Rectal smooth muscle tissue (tissue), 1 donor: ENCODE results near the gene TCOF1.

ENCODE experiments used
- H3K27ac ChIP-seq: one replicate; pipeline ENCODE4 v1.7.0; 2013; ENCODE audit warnings: low read depth, low read length, inconsistent platforms
- H3K27me3 ChIP-seq: one replicate; pipeline ENCODE4 v1.7.0; 2013; ENCODE audit warnings: low read length; ENCODE audit not compliant: control insufficient read depth, insufficient read depth
- H3K36me3 ChIP-seq: one replicate; pipeline ENCODE4 v1.7.0; 2013; ENCODE audit warnings: low read length; ENCODE audit not compliant: control insufficient read depth, insufficient read depth
- H3K4me1 ChIP-seq: one replicate; pipeline ENCODE4 v1.7.0; 2013; ENCODE audit warnings: low read length; ENCODE audit not compliant: control insufficient read depth, insufficient read depth
- H3K4me3 ChIP-seq: one replicate; pipeline ENCODE4 v1.7.0; 2013; ENCODE audit warnings: low read length
- H3K9ac ChIP-seq: one replicate; pipeline ENCODE4 v1.7.0; 2013; ENCODE audit warnings: low read length

Gene TCOF1

GRCh38 chr5:150317048-150318003 is 40.2 kb upstream of the TCOF1 start:
- Histone ChIP-seq H3K36me3 (no peaks in the 10 kb centered on the region), H3K27me3 (no peaks in the 10 kb centered on the region), H3K9ac (no peak overlapping the region), H3K27ac (no peak overlapping the region), H3K4me1 (peaks cover 3% of the 10 kb centered on the region), H3K4me3 (no peak overlapping the region)

- Histone ChIP-seq H3K9ac (no peak overlapping the region), H3K4me1 (peaks cover 3% of the 10 kb centered on the region), H3K4me3 (no peak overlapping the region), H3K27me3 (no peaks in the 10 kb centered on the region), H3K27ac (no peak overlapping the region), H3K36me3 (no peaks in the 10 kb centered on the region)
These were observed 38.6 kb upstream of the TCOF1 start for GRCh38 chr5:150318613-150319483.

GRCh38 chr5:150319484-150319790 is 38.1 kb upstream of the TCOF1 start:
- Histone ChIP-seq H3K27me3 (no peaks in the 10 kb centered on the region), H3K4me1 (peaks cover 3% of the 10 kb centered on the region), H3K36me3 (no peaks in the 10 kb centered on the region), H3K4me3 (no peak overlapping the region), H3K9ac (no peak overlapping the region), H3K27ac (no peak overlapping the region)

GRCh38 chr5:150320044-150320613 is 37.4 kb upstream of the TCOF1 start:
- Histone ChIP-seq H3K27ac (peak overlapping the region; percentile 2), H3K27me3 (no peaks in the 10 kb centered on the region), H3K9ac (no peak overlapping the region), H3K36me3 (no peaks in the 10 kb centered on the region), H3K4me1 (peaks cover 3% of the 10 kb centered on the region), H3K4me3 (no peak overlapping the region)

- Histone ChIP-seq H3K4me1 (peaks cover 3% of the 10 kb centered on the region), H3K27me3 (peaks cover 3% of the 10 kb centered on the region), H3K27ac (no peak overlapping the region), H3K4me3 (no peak overlapping the region), H3K36me3 (no peaks in the 10 kb centered on the region), H3K9ac (no peak overlapping the region)
These were observed 36.3 kb upstream of the TCOF1 start for GRCh38 chr5:150321211-150321610.

- H3K4me1 ChIP-seq: peaks cover 3% of the 10 kb centered on the region
- peaks cover 3% of the 10 kb centered on the region for H3K27me3 ChIP-seq
- no peak overlapping the region for H3K27ac ChIP-seq
- H3K4me3 ChIP-seq: no peak overlapping the region
- no peaks in the 10 kb centered on the region for H3K36me3 ChIP-seq
- no peak overlapping the region for H3K9ac ChIP-seq
These were observed 35.7 kb upstream of the TCOF1 start for GRCh38 chr5:150321784-150322183.

GRCh38 chr5:150322202-150322601 is 35.3 kb upstream of the TCOF1 start:
- H3K4me3 ChIP-seq: no peak overlapping the region
- H3K4me1 ChIP-seq: peaks cover 3% of the 10 kb centered on the region
- H3K9ac ChIP-seq: no peak overlapping the region
- H3K27me3 ChIP-seq: peaks cover 3% of the 10 kb centered on the region
- H3K27ac ChIP-seq: no peak overlapping the region
- no peaks in the 10 kb centered on the region for H3K36me3 ChIP-seq

GRCh38 chr5:150323092-150323491 is 34.4 kb upstream of the TCOF1 start:
- no peak overlapping the region for H3K4me3 ChIP-seq
- H3K27ac ChIP-seq: no peak overlapping the region
- no peaks in the 10 kb centered on the region for H3K36me3 ChIP-seq
- no peak overlapping the region for H3K9ac ChIP-seq
- peaks cover 3% of the 10 kb centered on the region for H3K4me1 ChIP-seq
- peaks cover 3% of the 10 kb centered on the region for H3K27me3 ChIP-seq

- Histone ChIP-seq H3K27me3 (peaks cover 3% of the 10 kb centered on the region), H3K4me1 (peaks cover 3% of the 10 kb centered on the region), H3K36me3 (no peaks in the 10 kb centered on the region), H3K27ac (no peak overlapping the region), H3K4me3 (no peak overlapping the region), H3K9ac (no peak overlapping the region)
These were observed 33.7 kb upstream of the TCOF1 start for GRCh38 chr5:150323819-150324218.

GRCh38 chr5:150325426-150325825 is 32.1 kb upstream of the TCOF1 start:
- Histone ChIP-seq H3K4me1 (peaks cover 2% of the 10 kb centered on the region), H3K36me3 (no peaks in the 10 kb centered on the region), H3K9ac (no peak overlapping the region), H3K4me3 (no peak overlapping the region), H3K27ac (no peak overlapping the region), H3K27me3 (peaks cover 3% of the 10 kb centered on the region)

GRCh38 chr5:150326707-150327106 is 30.8 kb upstream of the TCOF1 start:
- no peak overlapping the region for H3K27ac ChIP-seq
- no peak overlapping the region for H3K4me3 ChIP-seq
- H3K9ac ChIP-seq: no peak overlapping the region
- H3K4me1 ChIP-seq: no peaks in the 10 kb centered on the region
- no peaks in the 10 kb centered on the region for H3K36me3 ChIP-seq
- peaks cover 3% of the 10 kb centered on the region for H3K27me3 ChIP-seq

- Histone ChIP-seq H3K36me3 (no peaks in the 10 kb centered on the region), H3K9ac (no peak overlapping the region)
These were observed 30.4 kb upstream of the TCOF1 start for GRCh38 chr5:150327139-150327538.

More at GRCh38 chr5:150327139-150327538, 30.4 kb upstream of the TCOF1 start:
- Histone ChIP-seq H3K27me3 (peaks cover 3% of the 10 kb centered on the region), H3K4me1 (no peaks in the 10 kb centered on the region), H3K27ac (no peak overlapping the region), H3K4me3 (no peak overlapping the region)
